IPS DF 6.9 (cell line): ENCODE data around the gene GPR180.
"Not testable (repeated sequence)": the region's sequence is repeated elsewhere in the genome, so short reads cannot be mapped to it uniquely, and the experiment has no call there.

ENCODE experiments used
- DNase-seq: peaks from one replicate; pipeline ENCODE4 v3.0.0-alpha.2; 2013; ENCODE audit warnings: low read depth, low spot score
- H3K27ac ChIP-seq: one replicate; pipeline ENCODE4 v1.5.1; 2013; ENCODE audit warnings: low read length, control low read depth
- H3K27me3 ChIP-seq: 2 replicates; pipeline ENCODE4 v1.6.1; 2013; ENCODE audit warnings: mild to moderate bottlenecking, low read length; ENCODE audit not compliant: control insufficient read depth, insufficient read depth
- H3K36me3 ChIP-seq: 2 replicates; pipeline ENCODE4 v1.6.1; 2013; ENCODE audit warnings: low read length; ENCODE audit not compliant: control insufficient read depth, insufficient read depth
- H3K4me1 ChIP-seq: 2 replicates; pipeline ENCODE4 v1.6.1; 2013; ENCODE audit warnings: low read length; ENCODE audit not compliant: control insufficient read depth, insufficient read depth
- H3K4me3 ChIP-seq: 2 replicates; pipeline ENCODE4 v1.5.1; 2013; ENCODE audit warnings: mild to moderate bottlenecking, low read length
- H3K9me3 ChIP-seq: 2 replicates; pipeline ENCODE4 v1.6.1; 2013; ENCODE audit warnings: low read length, inconsistent platforms; ENCODE audit not compliant: control insufficient read depth, insufficient read depth
- WGBS: extraction: QIAGEN DNeasy Blood & Tissue Kit; methylation state at CpG from one replicate; pipeline ENCODE4 v1.1.7; 2013; ENCODE audit warnings: mixed read lengths, missing lambda C conversion rate; ENCODE audit not compliant: insufficient read length, insufficient coverage; 5-methylcytosine and 5-hydroxymethylcytosine counted together

The GPR180 gene

GRCh38 chr13:94613051-94613450 lies 11.4 kb downstream of the GPR180 start:
- H3K36me3 ChIP-seq: peaks cover 3% of the 10 kb centered on the region; the same call in 1 of the 2 replicates
- no peak overlapping the region for H3K27ac ChIP-seq
- DNase-seq: no peak
- no peak overlapping the region for H3K4me3 ChIP-seq
- no peaks in the 10 kb centered on the region for H3K4me1 ChIP-seq
- no peaks in the 10 kb centered on the region for H3K9me3 ChIP-seq
- H3K27me3 ChIP-seq: no peaks in the 10 kb centered on the region

DNA sequence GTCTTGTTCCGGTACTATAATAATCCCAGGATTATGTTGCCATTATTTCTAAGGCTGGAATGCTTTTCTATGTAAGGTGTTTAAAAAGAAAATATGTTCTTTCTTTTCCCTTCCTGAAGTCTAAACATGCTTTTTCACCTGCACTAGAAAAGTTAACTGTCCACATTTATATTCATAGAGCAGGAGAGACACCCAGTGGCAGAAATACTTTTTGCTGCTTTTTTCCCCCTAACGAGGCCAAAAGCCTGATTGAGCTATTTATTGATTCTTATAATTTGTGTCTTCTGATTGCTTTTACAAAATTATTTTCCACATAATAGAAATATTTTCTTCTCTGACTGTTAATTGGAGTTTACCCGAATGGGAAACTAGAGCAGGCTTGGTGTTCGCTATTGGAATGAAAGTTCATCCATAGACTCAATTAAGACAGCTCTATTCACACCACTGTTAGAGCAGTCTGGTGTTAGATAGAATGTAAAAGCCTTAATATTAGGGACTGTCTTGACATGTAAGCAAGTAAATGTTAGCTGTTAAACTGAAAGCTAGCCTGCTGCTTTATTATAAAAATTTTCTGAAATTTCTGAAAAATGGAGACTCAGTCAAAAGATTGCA lies 15.8 kb downstream of the GPR180 start:
- no peak overlapping the region for H3K4me3 ChIP-seq
- no peaks in the 10 kb centered on the region for H3K9me3 ChIP-seq
- H3K4me1 ChIP-seq: no peaks in the 10 kb centered on the region; the same call in 1 of the 2 replicates
- WGBS: no CpG with 5 or more reads among the region's 4 CpGs
- H3K36me3 ChIP-seq: no peaks in the 10 kb centered on the region
- DNase-seq: no peak
- no peak overlapping the region for H3K27ac ChIP-seq
- H3K27me3 ChIP-seq: no peaks in the 10 kb centered on the region

GRCh38 chr13:94620286-94620896 lies 18.7 kb downstream of the GPR180 start:
- Histone ChIP-seq H3K4me1 (no peaks in the 10 kb centered on the region; the same call in 1 of the 2 replicates), H3K27ac (no peak overlapping the region), H3K4me3 (no peak overlapping the region), H3K36me3 (no peaks in the 10 kb centered on the region; the same call in 1 of the 2 replicates), H3K27me3 (no peaks in the 10 kb centered on the region), H3K9me3 (no peaks in the 10 kb centered on the region)
- WGBS: 100% methylated on average over 1 of the region's 2 CpGs
- DNase-seq: no peak

GRCh38 chr13:94622344-94622743 lies 20.7 kb downstream of the GPR180 start:
- H3K27me3 ChIP-seq: no peaks in the 10 kb centered on the region
- WGBS: no CpG with 5 or more reads among the region's 2 CpGs
- no peaks in the 10 kb centered on the region for H3K9me3 ChIP-seq
- H3K27ac ChIP-seq: no peak overlapping the region
- no peaks in the 10 kb centered on the region; the same call in 1 of the 2 replicates for H3K36me3 ChIP-seq
- no peak for DNase-seq
- H3K4me1 ChIP-seq: no peaks in the 10 kb centered on the region; the same call in 1 of the 2 replicates
- H3K4me3 ChIP-seq: no peak overlapping the region

- H3K4me3 ChIP-seq: no peak overlapping the region
- H3K4me1 ChIP-seq: no peaks in the 10 kb centered on the region; the same call in 1 of the 2 replicates
- no peak overlapping the region for H3K27ac ChIP-seq
- H3K27me3 ChIP-seq: no peaks in the 10 kb centered on the region
- no CpG with 5 or more reads among the region's 4 CpGs for WGBS
- DNase-seq: no peak
- no peaks in the 10 kb centered on the region; the same call in 1 of the 2 replicates for H3K36me3 ChIP-seq
- H3K9me3 ChIP-seq: no peaks in the 10 kb centered on the region
Measured at GRCh38 chr13:94623316-94623715, 21.7 kb downstream of the GPR180 start.

- H3K9me3 ChIP-seq: no peaks in the 10 kb centered on the region
- no peaks in the 10 kb centered on the region for H3K4me1 ChIP-seq
- no CpG with 5 or more reads among the region's 2 CpGs for WGBS
- H3K27me3 ChIP-seq: no peaks in the 10 kb centered on the region
- H3K36me3 ChIP-seq: no peaks in the 10 kb centered on the region
- no peak overlapping the region for H3K4me3 ChIP-seq
- H3K27ac ChIP-seq: no peak overlapping the region
- DNase-seq: no peak
Measured at GRCh38 chr13:94630858-94631257, 29.2 kb downstream of the GPR180 start.

DNA sequence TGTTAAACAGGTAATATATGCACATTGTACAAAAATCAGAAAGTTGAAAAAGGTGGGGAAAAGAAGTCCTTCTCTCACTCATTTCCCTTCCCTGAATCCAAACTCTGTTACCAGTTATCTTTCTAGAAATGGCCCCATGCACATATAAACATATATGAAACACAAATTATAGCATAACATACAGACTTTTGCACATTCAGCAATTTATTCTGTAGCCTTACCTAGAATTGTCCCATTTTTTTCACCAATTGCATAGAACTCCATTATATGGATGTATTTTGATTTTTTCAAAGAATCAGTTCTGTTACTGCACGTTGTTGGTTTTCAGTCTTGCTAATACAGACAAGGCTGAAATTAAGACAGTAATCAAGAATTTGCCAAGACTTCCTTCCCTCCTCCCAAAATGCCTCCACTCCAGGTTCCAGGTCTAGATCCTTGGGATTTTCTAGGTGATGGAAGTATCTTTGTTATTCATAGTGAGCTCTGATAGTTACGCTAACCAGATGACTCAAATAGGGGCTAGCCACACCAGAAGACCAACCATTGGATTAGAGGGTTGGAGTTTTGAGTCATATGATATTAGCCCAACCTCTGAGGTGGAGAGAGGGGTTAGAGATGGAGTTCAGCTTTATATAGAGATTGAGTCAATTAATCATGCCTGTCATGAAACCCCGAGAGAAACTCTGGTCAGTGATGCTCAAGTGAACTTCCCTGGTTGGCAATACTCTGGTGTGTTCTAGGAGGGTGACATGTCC lies 30.7 kb downstream of the GPR180 start:
- no CpG with 5 or more reads among the region's 3 CpGs for WGBS
- H3K36me3 ChIP-seq: no peaks in the 10 kb centered on the region
- DNase-seq: no peak
- H3K9me3 ChIP-seq: no peaks in the 10 kb centered on the region
- no peak overlapping the region for H3K27ac ChIP-seq
- no peaks in the 10 kb centered on the region for H3K27me3 ChIP-seq
- no peak overlapping the region for H3K4me3 ChIP-seq
- H3K4me1 ChIP-seq: no peaks in the 10 kb centered on the region

DNA sequence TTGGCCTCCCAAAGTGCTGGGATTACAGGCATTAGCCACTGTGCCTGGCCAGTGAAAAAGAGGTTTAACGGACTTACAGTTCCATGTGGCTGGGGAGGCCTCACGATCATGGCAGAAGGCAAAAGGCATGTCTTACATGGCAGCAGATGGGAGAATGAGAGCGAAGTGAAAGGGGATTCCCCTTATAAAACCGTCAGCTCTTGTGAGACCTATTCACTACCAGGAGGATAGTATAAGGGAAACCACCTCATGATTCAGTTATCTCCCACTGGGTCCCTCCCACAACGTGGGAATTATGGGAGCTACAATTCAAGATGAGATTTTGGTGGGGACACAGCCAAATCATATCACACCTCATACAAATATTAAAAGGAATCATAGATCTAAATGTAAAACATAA lies 34.4 kb downstream of the GPR180 start:
- not testable (repeated sequence) for DNase-seq

DNA sequence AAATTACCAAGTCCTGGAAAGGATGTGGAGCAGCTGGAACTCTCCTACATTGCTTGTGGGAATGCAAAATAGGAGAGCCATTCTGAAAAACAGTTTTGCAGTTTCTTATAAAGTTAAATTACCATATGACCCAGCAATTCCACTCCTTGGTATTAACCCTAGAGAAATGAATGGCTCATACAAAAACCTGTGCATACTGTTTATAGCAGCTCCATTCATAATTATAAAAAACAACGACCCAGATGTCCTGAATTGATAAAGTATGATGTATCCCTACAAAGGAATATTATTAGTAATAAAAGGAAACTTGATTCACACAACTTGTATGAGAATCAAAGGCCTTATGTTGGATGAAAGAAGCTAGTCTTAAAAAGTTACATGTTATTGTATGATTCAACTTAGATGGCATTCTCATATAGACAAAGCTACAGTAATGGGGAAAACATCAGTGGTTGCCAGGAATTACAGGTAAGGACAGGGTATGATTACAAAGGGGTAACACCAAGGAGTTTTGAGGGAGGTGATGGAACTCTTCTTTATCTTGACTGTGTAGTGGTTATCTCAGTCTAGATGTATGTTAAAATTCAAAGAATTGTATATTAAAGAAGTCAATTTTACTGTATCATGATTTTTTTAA lies 35.4 kb downstream of the GPR180 start:
- no peaks in the 10 kb centered on the region for H3K36me3 ChIP-seq
- no peak overlapping the region for H3K4me3 ChIP-seq
- no peaks in the 10 kb centered on the region for H3K4me1 ChIP-seq
- WGBS: no CpG with 5 or more reads among the region's 1 CpG
- H3K9me3 ChIP-seq: no peaks in the 10 kb centered on the region
- no peak for DNase-seq
- H3K27me3 ChIP-seq: no peaks in the 10 kb centered on the region
- no peak overlapping the region for H3K27ac ChIP-seq

More for the DNA sequence above, 34.4 kb downstream of the GPR180 start:
- not testable (repeated sequence) for H3K4me3 ChIP-seq, H3K27me3 ChIP-seq, H3K27ac ChIP-seq, H3K36me3 ChIP-seq, H3K4me1 ChIP-seq, H3K9me3 ChIP-seq
- no CpG with 5 or more reads among the region's 5 CpGs for WGBS

- not testable (repeated sequence) for H3K4me3 ChIP-seq, H3K36me3 ChIP-seq, H3K27me3 ChIP-seq, H3K9me3 ChIP-seq, DNase-seq, H3K4me1 ChIP-seq, H3K27ac ChIP-seq
- no CpG with 5 or more reads among the region's 3 CpGs for WGBS
Measured at GRCh38 chr13:94637677-94638076, 36.0 kb downstream of the GPR180 start.
